Ishikawa (cell line): ENCODE measurements around the gene TMEM235.

Experiments
- CREB1 ChIP-seq: IDR thresholded peaks from 2 replicates; pipeline ENCODE4 v1.6.1; 2012; ENCODE audit warnings: low read depth
- EGR1 ChIP-seq: IDR thresholded peaks from 2 replicates; pipeline ENCODE4 v1.6.1; 2012
- EP300 ChIP-seq: IDR thresholded peaks from 2 replicates; pipeline ENCODE4 v1.6.1; 2012; ENCODE audit warnings: borderline replicate concordance
- FOXM1 ChIP-seq: IDR thresholded peaks from 2 replicates; pipeline ENCODE4 v1.6.1; 2012; ENCODE audit warnings: low read depth, borderline replicate concordance
- NFIC ChIP-seq: IDR thresholded peaks from 2 replicates; pipeline ENCODE4 v1.6.1; 2012
- RAD21 ChIP-seq: IDR thresholded peaks from 2 replicates; pipeline ENCODE4 v1.6.1; 2012; ENCODE audit warnings: low read depth
- TAF1 ChIP-seq: IDR thresholded peaks from 2 replicates; pipeline ENCODE4 v1.6.1; 2012; ENCODE audit warnings: low read depth, mild to moderate bottlenecking
- TCF12 ChIP-seq: IDR thresholded peaks from 2 replicates; pipeline ENCODE4 v1.6.1; 2012; ENCODE audit warnings: low read depth
- TF ChIP-seq, protein P1 (sequence below): IDR thresholded peaks from 2 replicates; pipeline ENCODE4 v1.6.1; 2012; ENCODE audit warnings: low read depth, mild to moderate bottlenecking
- TF ChIP-seq, protein P2 (sequence below): IDR thresholded peaks from 2 replicates; pipeline ENCODE4 v1.6.1; 2012

DNA sequence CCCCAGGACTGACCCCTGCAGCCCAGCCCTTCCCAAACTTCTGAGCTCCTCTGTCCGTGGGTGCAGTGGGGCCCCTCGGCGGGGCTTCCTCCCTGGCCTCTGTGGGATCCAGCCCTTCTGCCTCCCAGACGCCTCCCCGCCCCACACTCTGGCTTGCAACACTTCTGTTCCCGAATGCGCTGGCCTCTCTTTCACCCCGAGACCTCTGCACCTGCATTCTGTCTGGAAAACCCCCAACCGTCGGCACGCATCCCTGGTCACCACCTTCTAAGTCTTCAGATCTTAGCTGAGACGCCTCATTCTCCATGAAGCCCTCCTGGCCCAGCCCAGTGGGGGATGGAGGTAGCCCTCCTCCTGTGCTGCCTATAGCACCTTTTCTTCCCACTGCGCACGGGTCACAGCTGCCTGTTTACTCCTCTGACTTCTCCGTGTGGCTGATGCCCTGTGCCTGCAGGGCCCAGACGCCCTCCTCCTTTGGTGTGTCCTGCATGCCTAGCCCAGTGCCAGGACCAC lies 26.4 kb downstream of the TMEM235 start:
- no peak for TF ChIP-seq TCF12
- TF ChIP-seq RAD21, result no peak
- no peak for TF ChIP-seq EP300
- TF ChIP-seq, protein P1, sequence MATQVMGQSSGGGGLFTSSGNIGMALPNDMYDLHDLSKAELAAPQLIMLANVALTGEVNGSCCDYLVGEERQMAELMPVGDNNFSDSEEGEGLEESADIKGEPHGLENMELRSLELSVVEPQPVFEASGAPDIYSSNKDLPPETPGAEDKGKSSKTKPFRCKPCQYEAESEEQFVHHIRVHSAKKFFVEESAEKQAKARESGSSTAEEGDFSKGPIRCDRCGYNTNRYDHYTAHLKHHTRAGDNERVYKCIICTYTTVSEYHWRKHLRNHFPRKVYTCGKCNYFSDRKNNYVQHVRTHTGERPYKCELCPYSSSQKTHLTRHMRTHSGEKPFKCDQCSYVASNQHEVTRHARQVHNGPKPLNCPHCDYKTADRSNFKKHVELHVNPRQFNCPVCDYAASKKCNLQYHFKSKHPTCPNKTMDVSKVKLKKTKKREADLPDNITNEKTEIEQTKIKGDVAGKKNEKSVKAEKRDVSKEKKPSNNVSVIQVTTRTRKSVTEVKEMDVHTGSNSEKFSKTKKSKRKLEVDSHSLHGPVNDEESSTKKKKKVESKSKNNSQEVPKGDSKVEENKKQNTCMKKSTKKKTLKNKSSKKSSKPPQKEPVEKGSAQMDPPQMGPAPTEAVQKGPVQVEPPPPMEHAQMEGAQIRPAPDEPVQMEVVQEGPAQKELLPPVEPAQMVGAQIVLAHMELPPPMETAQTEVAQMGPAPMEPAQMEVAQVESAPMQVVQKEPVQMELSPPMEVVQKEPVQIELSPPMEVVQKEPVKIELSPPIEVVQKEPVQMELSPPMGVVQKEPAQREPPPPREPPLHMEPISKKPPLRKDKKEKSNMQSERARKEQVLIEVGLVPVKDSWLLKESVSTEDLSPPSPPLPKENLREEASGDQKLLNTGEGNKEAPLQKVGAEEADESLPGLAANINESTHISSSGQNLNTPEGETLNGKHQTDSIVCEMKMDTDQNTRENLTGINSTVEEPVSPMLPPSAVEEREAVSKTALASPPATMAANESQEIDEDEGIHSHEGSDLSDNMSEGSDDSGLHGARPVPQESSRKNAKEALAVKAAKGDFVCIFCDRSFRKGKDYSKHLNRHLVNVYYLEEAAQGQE, result no peak
- no peak for TF ChIP-seq CREB1
- TF ChIP-seq, protein P2, sequence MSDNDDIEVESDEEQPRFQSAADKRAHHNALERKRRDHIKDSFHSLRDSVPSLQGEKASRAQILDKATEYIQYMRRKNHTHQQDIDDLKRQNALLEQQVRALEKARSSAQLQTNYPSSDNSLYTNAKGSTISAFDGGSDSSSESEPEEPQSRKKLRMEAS, result no peak
- TF ChIP-seq EGR1, result no peak
- TF ChIP-seq TAF1, result no peak
- TF ChIP-seq NFIC, result no peak
- no peak for TF ChIP-seq FOXM1
